ENCODE data around the gene GHRHR. TPM values are rescaled to one million over a fixed set of nuclear protein-coding genes. Genes with fewer than 3 reads are reported as not detected.

Gene GHRHR
- total and polyA plus RNA-seq, 10 of the 15 experiments (the other 5 are each of a cell fraction or from before 2014, with no cell fraction given) = not detected

- Histone ChIP-seq H3K9ac (ENCODE audit: control insufficient read depth, insufficient read depth, low read length) (no peak overlapping the region), H3K27ac (ENCODE audit: control insufficient read depth, insufficient read depth) (no peak overlapping the region), H3K79me2 (ENCODE audit: control insufficient read depth, insufficient read depth, low read length) (no peaks in the 10 kb centered on the region), H3K4me1 (ENCODE audit: control insufficient read depth, insufficient read depth, low read length) (peaks cover 12% of the 10 kb centered on the region), H3K9me3 (replicated peaks; ENCODE audit: control insufficient read depth, insufficient read depth, low read length) (no peaks in the 10 kb centered on the region), H3K27me3 (replicated peaks in 1 of 2; ENCODE audit: control insufficient read depth in 2 of 2, insufficient read depth in 2 of 2, low read length in 1 of 2) (no peaks in the 10 kb centered on the region; a peak in 1 of 4 replicates), H3K36me3 (ENCODE audit: control insufficient read depth in 2 of 2, insufficient read depth in 2 of 2, low read length in 1 of 2) (no peaks in the 10 kb centered on the region), H2AFZ (ENCODE audit: control insufficient read depth, low read depth, low read length) (no peak overlapping the region), H3K4me3 (no peak overlapping the region), H4K20me1 (ENCODE audit: control insufficient read depth, insufficient read depth) (no peaks in the 10 kb centered on the region), H3K4me2 (ENCODE audit: control insufficient read depth, insufficient read depth) (no peak overlapping the region)
- in situ Hi-C loops (cut with MboI) = loop anchor here (5.0 kb wide), 1 partner anchor 177 kb away; no protein-coding TSS in a partner anchor
- no peak for DNase-seq (ENCODE audit: low read depth, low spot score)
- CTCF ChIA-PET = interaction anchor here (0.8 to 11.3 kb wide), 6 partner anchors 19 to 703 kb away, joined by 4 to 398 read pairs (median 11); no protein-coding TSS in a partner anchor
- POLR2A ChIA-PET = no interaction called here
- BruUV-seq (replicated peaks) = no TSS peak
- SMC1A ChIA-PET (ENCODE audit: uncharacterized antibody, unreplicated experiment) = interaction anchor here (0.9 to 2.5 kb wide), 5 partner anchors 40 to 179 kb away, joined by 3 to 19 read pairs (median 4); no protein-coding TSS in a partner anchor
- no peak for ATAC-seq
- intact Hi-C loops (cut with micrococcal nuclease; ENCODE audit: unreplicated experiment) = no loop called here
- RAD21 ChIA-PET (ENCODE audit: unreplicated experiment) = interaction anchor here (1.1 to 2.4 kb wide), 5 partner anchors 40 to 182 kb away, joined by 3 to 11 read pairs (median 6); no protein-coding TSS in a partner anchor
- no peak for FAIRE-seq
- WGBS (ENCODE audit: insufficient coverage, insufficient replicate concordance, low lambda C conversion rate, missing lambda C conversion rate) = 45% methylated on average over 11 of the region's 11 CpGs
- TF ChIP-seq ZNF384 (IDR thresholded peaks at IDR 0.05; ENCODE audit: borderline replicate concordance, low read depth, low read length) (no peak), BRCA1 (IDR thresholded peaks at IDR 0.05; ENCODE audit: low read depth, low read length) (no peak), PAX5 (IDR thresholded peaks at IDR 0.05; ENCODE audit: borderline replicate concordance, low read depth, low read length) (no peak), IRF4 (IDR thresholded peaks at IDR 0.05; ENCODE audit: low read depth, low read length) (no peak), YY1 (IDR thresholded peaks at IDR 0.05; ENCODE audit: low read depth, low read length) (no peak), MYC (IDR thresholded peaks at IDR 0.05; ENCODE audit: insufficient read depth, insufficient read length, insufficient replicate concordance, low read length, severe bottlenecking) (no peak), ATF3 (IDR thresholded peaks at IDR 0.05; ENCODE audit: borderline replicate concordance, extremely low read depth, low read depth, low read length) (no peak), E2F4 (IDR thresholded peaks at IDR 0.05; ENCODE audit: low read depth, low read length) (no peak), FOS (IDR thresholded peaks at IDR 0.05; ENCODE audit: borderline replicate concordance, extremely low read depth, insufficient read length) (no peak), SIN3A (IDR thresholded peaks at IDR 0.05; ENCODE audit: low read depth, low read length) (no peak), SMAD1 (IDR thresholded peaks at IDR 0.05; ENCODE audit: low read depth, partially characterized antibody) (no peak), BHLHE40 (IDR thresholded peaks at IDR 0.05; ENCODE audit: borderline replicate concordance in 1 of 2, low read depth in 2 of 2, low read length in 1 of 2) (no peak), NFYB (IDR thresholded peaks at IDR 0.05; ENCODE audit: insufficient read depth, low read depth, low read length) (no peak), NRF1 (conservative IDR thresholded peaks at IDR 0.05; ENCODE audit: low read depth, low read length) (no peak), HSF1 (IDR thresholded peaks at IDR 0.05; ENCODE audit: low read depth, low read length) (no peak), ATF2 (IDR thresholded peaks at IDR 0.05; ENCODE audit: low read length) (no peak)
- TF ChIP-seq, protein P1, sequence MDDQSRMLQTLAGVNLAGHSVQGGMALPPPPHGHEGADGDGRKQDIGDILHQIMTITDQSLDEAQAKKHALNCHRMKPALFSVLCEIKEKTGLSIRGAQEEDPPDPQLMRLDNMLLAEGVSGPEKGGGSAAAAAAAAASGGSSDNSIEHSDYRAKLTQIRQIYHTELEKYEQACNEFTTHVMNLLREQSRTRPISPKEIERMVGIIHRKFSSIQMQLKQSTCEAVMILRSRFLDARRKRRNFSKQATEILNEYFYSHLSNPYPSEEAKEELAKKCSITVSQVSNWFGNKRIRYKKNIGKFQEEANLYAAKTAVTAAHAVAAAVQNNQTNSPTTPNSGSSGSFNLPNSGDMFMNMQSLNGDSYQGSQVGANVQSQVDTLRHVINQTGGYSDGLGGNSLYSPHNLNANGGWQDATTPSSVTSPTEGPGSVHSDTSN (IDR thresholded peaks at IDR 0.05; ENCODE audit: insufficient replicate concordance, low read depth, low read length) = no peak
These were observed 15.3 kb downstream of the GHRHR start for GRCh38 chr7:30979027-30979426.

Data from GM12878 (cell line).